Erythroblast (primary cell): ENCODE data around the gene TARDBP.

Experiments
- GATA1 ChIP-seq: IDR thresholded peaks from 2 replicates; pipeline ENCODE4 v1.6.1; 2011; ENCODE audit warnings: low read depth, mild to moderate bottlenecking, control low read depth, low read length, moderate library complexity
- POLR2A ChIP-seq: IDR thresholded peaks from 2 replicates; pipeline ENCODE4 v1.6.1; 2011; ENCODE audit warnings: mild to moderate bottlenecking, low read length

GRCh38 chr1:11023201-11023600 is 10.7 kb downstream of the TARDBP start:
- TF ChIP-seq POLR2A: no peak
- no peak for TF ChIP-seq GATA1
